Naive thymus-derived CD4-positive, alpha-beta T cell (primary cell): ENCODE data around the gene DOCK10. TPM values are rescaled to one million over a fixed set of nuclear protein-coding genes. Genes with fewer than 3 reads are reported as not detected.

Experiments
- ATAC-seq: fragments of 150-1000 bp; cut with Tn5 transposase; 2 replicates; pipeline ENCODE4 v1.10.0; 2021; ENCODE audit warnings: mild to moderate bottlenecking, moderate library complexity
- CTCF ChIA-PET: fragments of 350-600 bp; sonication (Branson Sonifier 250); formaldehyde crosslinking; loops from one replicate; lab custom pipeline; 2021; ENCODE audit warnings: antibody characterized with exemption; lab: Charles Lee
- POLR2A ChIA-PET: fragments of 350-600 bp; sonication (Branson Sonifier 250); formaldehyde crosslinking; loops from one replicate; lab custom pipeline; 2021; ENCODE audit warnings: antibody characterized with exemption, inconsistent platforms; lab: Charles Lee
- DNase-seq, 9 donors: peaks; one replicate each; pipeline versions ENCODE4 v3.0.0 to v3.0.0-alpha.2; 2020 to 2022; ENCODE audit warnings: mixed read lengths in 1 of 9
- H3K27ac ChIP-seq: one replicate; pipeline ENCODE4 v1.7.0; 2013; ENCODE audit warnings: mild to moderate bottlenecking, low read depth, low read length, moderate library complexity
- H3K27me3 ChIP-seq, 2 donors: one replicate each; pipeline ENCODE4 v1.7.0; 2013; ENCODE audit warnings: low read length in 2 of 2, mild to moderate bottlenecking in 2 of 2, moderate library complexity in 2 of 2; ENCODE audit not compliant: control insufficient read depth in 2 of 2, insufficient read depth in 2 of 2
- H3K36me3 ChIP-seq, 3 experiments: 1 replicate in 2 of 3; 2 replicates in 1 of 3; pipeline ENCODE4 v1.7.0; 2013; ENCODE audit warnings: low read length in 3 of 3, mild to moderate bottlenecking in 3 of 3, moderate library complexity in 1 of 3; ENCODE audit not compliant: insufficient read depth in 3 of 3, control insufficient read depth in 2 of 3
- H3K4me1 ChIP-seq, 2 donors: one replicate each; pipeline ENCODE4 v1.7.0; 2013; ENCODE audit warnings: low read length in 2 of 2, mild to moderate bottlenecking in 2 of 2, moderate library complexity in 1 of 2; ENCODE audit not compliant: control insufficient read depth in 2 of 2, insufficient read depth in 2 of 2
- H3K4me3 ChIP-seq: 2 replicates; pipeline ENCODE4 v1.7.0; 2013; ENCODE audit warnings: mild to moderate bottlenecking, low read length
- H3K9me3 ChIP-seq, 3 experiments: 1 replicate in 2 of 3; 2 replicates in 1 of 3; pipeline ENCODE4 v1.7.0; 2013; ENCODE audit warnings: low read length in 3 of 3; ENCODE audit not compliant: control insufficient read depth in 2 of 3
- H3K27ac Mint-ChIP-seq, 9 donors: one replicate each; pipeline ENCODE4 v1.8.0; 2020 to 2022; ENCODE audit warnings: mixed read lengths in 9 of 9, mild to moderate bottlenecking in 8 of 9, moderate library complexity in 5 of 9, inconsistent platforms in 2 of 9
- H3K27me3 Mint-ChIP-seq, 5 donors: one replicate each; pipeline ENCODE4 v1.8.0; 2021 to 2022; ENCODE audit warnings: mixed read lengths in 5 of 5, mild to moderate bottlenecking in 1 of 5
- H3K36me3 Mint-ChIP-seq, 5 donors: one replicate each; pipeline ENCODE4 v1.8.0; 2020 to 2022; ENCODE audit warnings: mixed read lengths in 5 of 5, mild to moderate bottlenecking in 3 of 5, inconsistent platforms in 1 of 5
- H3K4me1 Mint-ChIP-seq, 7 donors: one replicate each; pipeline ENCODE4 v1.8.0; 2020 to 2022; ENCODE audit warnings: mixed read lengths in 7 of 7, mild to moderate bottlenecking in 3 of 7, inconsistent platforms in 1 of 7
- H3K4me3 Mint-ChIP-seq, 10 donors: one replicate each; pipeline ENCODE4 v1.8.0; 2020 to 2022; ENCODE audit warnings: mild to moderate bottlenecking in 10 of 10, mixed read lengths in 10 of 10, moderate library complexity in 6 of 10, inconsistent platforms in 2 of 10
- H3K9me3 Mint-ChIP-seq, 11 donors: one replicate each; pipeline ENCODE4 v1.8.0; 2020 to 2022; ENCODE audit warnings: mixed read lengths in 11 of 11, mild to moderate bottlenecking in 4 of 11, inconsistent platforms in 1 of 11, moderate library complexity in 1 of 11
- intact Hi-C, 2 donors: fragments of 100-400 bp; cut with micrococcal nuclease; formaldehyde crosslinking; loops; one replicate each; pipeline ENCODE4 v1.15.1; 2023
- polyA plus RNA-seq, 2 donors: library from polyadenylated mRNA; unstranded; fragments of 300-500 nt; fragmentation: Illumina TruSeq; gene quantifications; one replicate each; pipeline ENCODE4 v1.2.3, GENCODE V29; 2021
- total RNA-seq, 6 experiments: library from RNA in 5 of 6; stranded (reverse) in 5 of 6; gene quantifications; 1 replicate in 5 of 6; 2 replicates in 1 of 6; pipeline ENCODE4 v1.2.3 and lab custom pipeline; 2021 to 2026

DOCK10 gene
- total and polyA plus RNA-seq, 7 experiments from 2014 or later = 64.2 to 275 (median 211) TPM

GRCh38 chr2:224982910-224983711 lies 59.2 kb downstream of the DOCK10 start:
- H3K4me3 ChIP-seq = no peak overlapping the region
- peak in 7 of 9 donors; percentile 44 to 66 (median 52) for DNase-seq
- peak; percentile 74 for ATAC-seq

GRCh38 chr2:224982226-224982625 lies 60.0 kb downstream of the DOCK10 start:
- Mint-ChIP-seq H3K9me3 (peaks cover 0 to 5% (median 0%) of the 10 kb centered on the region in 11 donors), H3K4me1 (peaks cover 60 to 91% (median 89%) of the 10 kb centered on the region in 7 donors), H3K27ac (peak overlapping the region; percentile 85 to 97 (median 92)), H3K36me3 (peaks cover 0 to 42% (median 13%) of the 10 kb centered on the region in 5 donors), H3K27me3 (no peaks in the 10 kb centered on the region), H3K4me3 (peak overlapping the region in 5 of 10 donors; percentile 8 to 83 (median 78))
- H3K4me3 ChIP-seq = no peak overlapping the region
- ATAC-seq (no peak), DNase-seq (no peak)
- peak overlapping the region; percentile 50 for H3K27ac ChIP-seq
- peaks cover 34 to 50% of the 10 kb centered on the region in 2 donors for H3K4me1 ChIP-seq
- H3K36me3 ChIP-seq = peaks cover 0 to 4% (median 0%) of the 10 kb centered on the region in 3 experiments
- no peaks in the 10 kb centered on the region for H3K9me3 ChIP-seq
- intact Hi-C loops = loop anchor here in 1 of 2 donors (2.0 kb wide), 1 partner anchor 59 kb away; no protein-coding TSS in a partner anchor
- H3K27me3 ChIP-seq = no peaks in the 10 kb centered on the region
- ChIA-PET CTCF (interaction anchor here (0.6 to 1.8 kb wide), 5 partner anchors 14 to 55 kb away, joined by 4 to 7 read pairs (median 4); no protein-coding TSS in a partner anchor), POLR2A (interaction anchor here (0.8 to 1.6 kb wide), 7 partner anchors 9 to 223 kb away, joined by 4 to 5 read pairs (median 4); no protein-coding TSS in a partner anchor)

More at GRCh38 chr2:224982910-224983711, 59.2 kb downstream of the DOCK10 start:
- intact Hi-C loops = loop anchor here (1.0 to 2.0 kb wide), 6 partner anchors 10 to 58 kb away; no protein-coding TSS in a partner anchor
- H3K27ac Mint-ChIP-seq = peak overlapping the region; percentile 85 to 97 (median 92)
- Histone ChIP-seq H3K4me1 (peaks cover 42 to 58% of the 10 kb centered on the region in 2 donors), H3K27ac (peak overlapping the region; percentile 50), H3K36me3 (peaks cover 0 to 4% (median 0%) of the 10 kb centered on the region in 3 experiments), H3K9me3 (no peaks in the 10 kb centered on the region), H3K27me3 (no peaks in the 10 kb centered on the region)
- ChIA-PET POLR2A (interaction anchor here (0.5 to 1.6 kb wide), 8 partner anchors 10 to 224 kb away, joined by 3 to 5 read pairs (median 4); partner anchors contain the start of gene DOCK10), CTCF (interaction anchor here (0.6 to 1.8 kb wide), 4 partner anchors 13 to 55 kb away, joined by 4 to 7 read pairs (median 4); no protein-coding TSS in a partner anchor)
- peak overlapping the region; percentile 63 to 85 (median 77) for H3K4me3 Mint-ChIP-seq
- H3K4me1 Mint-ChIP-seq = peaks cover 55 to 91% (median 89%) of the 10 kb centered on the region in 7 donors
- H3K9me3 Mint-ChIP-seq = peaks cover 0 to 5% (median 0%) of the 10 kb centered on the region in 11 donors
- H3K27me3 Mint-ChIP-seq = no peaks in the 10 kb centered on the region
- peaks cover 0 to 41% (median 12%) of the 10 kb centered on the region in 5 donors for H3K36me3 Mint-ChIP-seq

- Mint-ChIP-seq H3K4me3 (peak overlapping the region in 5 of 10 donors; percentile 18 to 38 (median 34)), H3K27ac (peak overlapping the region in 7 of 9 donors; percentile 5 to 62 (median 53)), H3K9me3 (peaks cover 0 to 2% (median 0%) of the 10 kb centered on the region in 11 donors), H3K4me1 (peaks cover 42 to 87% (median 84%) of the 10 kb centered on the region in 7 donors), H3K27me3 (no peaks in the 10 kb centered on the region), H3K36me3 (peaks cover 0 to 37% (median 17%) of the 10 kb centered on the region in 5 donors)
- peaks cover 0 to 2% (median 0%) of the 10 kb centered on the region in 3 experiments for H3K36me3 ChIP-seq
- CTCF ChIA-PET = no interaction called here
- DNase-seq (no peak), ATAC-seq (no peak)
- intact Hi-C loops = no loop called here
- H3K27ac ChIP-seq = no peak overlapping the region
- no peaks in the 10 kb centered on the region for H3K9me3 ChIP-seq
- no peaks in the 10 kb centered on the region for H3K27me3 ChIP-seq
- H3K4me3 ChIP-seq = no peak overlapping the region
- POLR2A ChIA-PET = interaction anchor here (0.9 to 1.1 kb wide), 2 partner anchors 18 to 30 kb away, joined by 3 read pairs; no protein-coding TSS in a partner anchor
- H3K4me1 ChIP-seq = peaks cover 10 to 19% of the 10 kb centered on the region in 2 donors
Observed at GRCh38 chr2:224976629-224977525, 65.4 kb downstream of the DOCK10 start.

- peaks cover 0 to 37% (median 14%) of the 10 kb centered on the region in 5 donors for H3K36me3 Mint-ChIP-seq
- intact Hi-C loops = no loop called here
- H3K27me3 ChIP-seq = no peaks in the 10 kb centered on the region
- peak overlapping the region in 3 of 9 donors; percentile 19 to 59 (median 41) for H3K27ac Mint-ChIP-seq
- H3K27me3 Mint-ChIP-seq = no peaks in the 10 kb centered on the region
- H3K9me3 ChIP-seq = no peaks in the 10 kb centered on the region
- no peaks in the 10 kb centered on the region for H3K36me3 ChIP-seq
- CTCF ChIA-PET = no interaction called here
- no peak for DNase-seq
- peaks cover 0 to 2% (median 0%) of the 10 kb centered on the region in 11 donors for H3K9me3 Mint-ChIP-seq
- ATAC-seq = no peak
- no peak overlapping the region for H3K4me3 ChIP-seq
- no peak overlapping the region for H3K27ac ChIP-seq
- peaks cover 47 to 88% (median 85%) of the 10 kb centered on the region in 7 donors for H3K4me1 Mint-ChIP-seq
- H3K4me3 Mint-ChIP-seq = no peak overlapping the region
- POLR2A ChIA-PET = no interaction called here
- H3K4me1 ChIP-seq = peaks cover 17 to 24% of the 10 kb centered on the region in 2 donors
Observed at GRCh38 chr2:224975761-224976160, 66.5 kb downstream of the DOCK10 start.

GRCh38 chr2:224973112-224974016 lies 68.9 kb downstream of the DOCK10 start:
- Histone ChIP-seq H3K27ac (no peak overlapping the region), H3K27me3 (no peaks in the 10 kb centered on the region), H3K4me1 (peaks cover 21 to 40% of the 10 kb centered on the region in 2 donors), H3K9me3 (no peaks in the 10 kb centered on the region), H3K36me3 (no peaks in the 10 kb centered on the region), H3K4me3 (no peak overlapping the region)
- ChIA-PET POLR2A (interaction anchor here (0.8 to 1.1 kb wide), 2 partner anchors 9 to 20 kb away, joined by 3 to 5 read pairs; no protein-coding TSS in a partner anchor), CTCF (interaction anchor here (0.6 kb wide), 1 partner anchor 34 kb away, joined by 3 read pairs; no protein-coding TSS in a partner anchor)
- Mint-ChIP-seq H3K36me3 (peaks cover 0 to 25% (median 10%) of the 10 kb centered on the region in 5 donors), H3K27ac (peak overlapping the region in 7 of 9 donors; percentile 1 to 80 (median 69)), H3K27me3 (no peaks in the 10 kb centered on the region), H3K4me1 (peaks cover 55 to 96% (median 93%) of the 10 kb centered on the region in 7 donors), H3K4me3 (peak overlapping the region in 3 of 10 donors; percentile 19 to 49 (median 40)), H3K9me3 (no peaks in the 10 kb centered on the region)
- intact Hi-C loops = loop anchor here in 1 of 2 donors (1.0 to 2.0 kb wide), 3 partner anchors 7 to 19 kb away; no protein-coding TSS in a partner anchor
- peak; percentile 56 for ATAC-seq
- DNase-seq = no peak
